MM.1S (cell line): Measurements from ENCODE around the gene ANKS1B.

Source experiments
- DNase-seq: peaks from one replicate; pipeline ENCODE4 v3.0.0-alpha.2; 2015
- H2AFZ ChIP-seq: fragments of 300-600 bp; sonication (generic); 2 replicates; pipeline ENCODE4 v1.6.0; 2016; ENCODE audit warnings: antibody characterized with exemption, low read length
- H3F3A ChIP-seq: fragments of 300-600 bp; sonication (generic); 2 replicates; pipeline ENCODE4 v1.6.1; 2016; ENCODE audit warnings: mild to moderate bottlenecking, antibody characterized with exemption, low read length, moderate library complexity, mixed read lengths; ENCODE audit not compliant: insufficient read depth
- H3K27ac ChIP-seq: fragments of 300-600 bp; sonication (generic); 2 replicates; pipeline ENCODE4 v1.5.1; 2016; ENCODE audit warnings: mild to moderate bottlenecking, low read length
- H3K27me3 ChIP-seq: fragments of 300-600 bp; sonication (generic); replicated peaks from 2 replicates; pipeline ENCODE4 v1.6.0; 2016; ENCODE audit warnings: low read length; ENCODE audit not compliant: insufficient read depth
- H3K36me3 ChIP-seq: fragments of 300-600 bp; sonication (generic); replicated peaks from 2 replicates; pipeline ENCODE4 v1.6.1; 2016; ENCODE audit warnings: mild to moderate bottlenecking, low read length, mixed read lengths; ENCODE audit not compliant: insufficient read depth
- H3K4me1 ChIP-seq: fragments of 300-600 bp; sonication (generic); 2 replicates; pipeline ENCODE4 v1.6.1; 2016; ENCODE audit warnings: low read length, mixed read lengths
- H3K4me2 ChIP-seq: fragments of 300-600 bp; sonication (generic); 2 replicates; pipeline ENCODE4 v1.6.0; 2016; ENCODE audit warnings: low read depth, low read length
- H3K4me3 ChIP-seq: fragments of 300-600 bp; sonication (generic); 2 replicates; pipeline ENCODE4 v1.5.1; 2016; ENCODE audit warnings: low read length, mixed read lengths
- H3K79me2 ChIP-seq: fragments of 300-600 bp; sonication (generic); 2 replicates; pipeline ENCODE4 v1.6.1; 2016; ENCODE audit warnings: mixed run types, low read length, mixed read lengths
- H3K9ac ChIP-seq: fragments of 300-600 bp; sonication (generic); 2 replicates; pipeline ENCODE4 v1.6.1; 2016; ENCODE audit warnings: low read length, mixed read lengths
- H3K9me2 ChIP-seq: fragments of 300-600 bp; sonication (generic); replicated peaks from 2 replicates; pipeline ENCODE4 v1.6.1; 2016; ENCODE audit warnings: mild to moderate bottlenecking, low read length, mixed read lengths; ENCODE audit not compliant: insufficient read depth
- H3K9me3 ChIP-seq: fragments of 300-600 bp; sonication (generic); replicated peaks from 2 replicates; pipeline ENCODE4 v1.6.1; 2016; ENCODE audit warnings: mild to moderate bottlenecking, low read length, mixed read lengths; ENCODE audit not compliant: insufficient read depth
- H4K20me1 ChIP-seq: fragments of 300-600 bp; sonication (generic); 2 replicates; pipeline ENCODE4 v1.6.1; 2016; ENCODE audit warnings: mild to moderate bottlenecking, low read length, moderate library complexity, mixed read lengths; ENCODE audit not compliant: insufficient read depth
- CTCF ChIP-seq: fragments of 300-600 bp; sonication (generic); IDR thresholded peaks from 2 replicates; pipeline ENCODE4 v1.5.1; 2016; ENCODE audit warnings: antibody characterized with exemption, low read length, mixed read lengths
- EZH2 ChIP-seq: fragments of 300-600 bp; sonication (generic); optimal IDR thresholded peaks from 2 replicates; pipeline ENCODE3; 2017; ENCODE audit warnings: low read depth, mild to moderate bottlenecking, antibody characterized with exemption, low read length, mixed read lengths
- EZH2phosphoT487 ChIP-seq: fragments of 300-600 bp; sonication (generic); IDR thresholded peaks from 2 replicates; pipeline ENCODE4 v1.6.1; 2018; ENCODE audit warnings: antibody characterized with exemption, low read length

Gene ANKS1B

GRCh38 chr12:99910342-99910741 is 74.4 kb downstream of the ANKS1B start:
- 0 out of 2 replicates have a peak, but pooled peaks cover 4% of the 10 kb centered on the region for H3K4me1 ChIP-seq
- H2AFZ ChIP-seq, result no peak overlapping the region
- no peak overlapping the region for H3K4me3 ChIP-seq
- H3K9me2 ChIP-seq, result no peaks in the 10 kb centered on the region
- H3K27me3 ChIP-seq, result no peaks in the 10 kb centered on the region
- no peaks in the 10 kb centered on the region for H3F3A ChIP-seq
- no peak overlapping the region for H3K4me2 ChIP-seq
- DNase-seq, result peak; percentile 23
- H3K79me2 ChIP-seq, result no peaks in the 10 kb centered on the region
- no peaks in the 10 kb centered on the region for H3K36me3 ChIP-seq
- no peak overlapping the region for H3K9ac ChIP-seq
- no peaks in the 10 kb centered on the region for H3K9me3 ChIP-seq
- TF ChIP-seq EZH2, result no peak
- no peak overlapping the region for H3K27ac ChIP-seq
- H4K20me1 ChIP-seq, result no peaks in the 10 kb centered on the region

GRCh38 chr12:99906786-99907579 is 77.8 kb downstream of the ANKS1B start:
- no peak for DNase-seq
- Histone ChIP-seq H3K9ac (no peak overlapping the region), H3K4me1 (0 out of 2 replicates have a peak, but pooled peaks cover 4% of the 10 kb centered on the region), H3K27me3 (no peaks in the 10 kb centered on the region), H3K4me3 (no peak overlapping the region), H3F3A (no peaks in the 10 kb centered on the region), H2AFZ (no peak overlapping the region), H4K20me1 (no peaks in the 10 kb centered on the region), H3K36me3 (no peaks in the 10 kb centered on the region), H3K79me2 (no peaks in the 10 kb centered on the region), H3K9me3 (no peaks in the 10 kb centered on the region), H3K27ac (no peak overlapping the region), H3K9me2 (no peaks in the 10 kb centered on the region), H3K4me2 (no peak overlapping the region)
- no peak for TF ChIP-seq EZH2
- no peak for TF ChIP-seq CTCF
- TF ChIP-seq EZH2phosphoT487, result no peak

- Histone ChIP-seq H3K9me2 (no peaks in the 10 kb centered on the region), H3F3A (no peaks in the 10 kb centered on the region), H4K20me1 (no peaks in the 10 kb centered on the region), H3K9ac (no peak overlapping the region), H3K4me2 (no peak overlapping the region), H3K27me3 (no peaks in the 10 kb centered on the region), H3K9me3 (no peaks in the 10 kb centered on the region), H3K36me3 (no peaks in the 10 kb centered on the region), H2AFZ (no peak overlapping the region), H3K4me1 (no peaks in the 10 kb centered on the region), H3K79me2 (no peaks in the 10 kb centered on the region), H3K4me3 (no peak overlapping the region), H3K27ac (no peak overlapping the region)
- no peak for TF ChIP-seq CTCF
- no peak for TF ChIP-seq EZH2
- TF ChIP-seq EZH2phosphoT487, result no peak
- DNase-seq, result no peak
These were observed 83.6 kb downstream of the ANKS1B start for GRCh38 chr12:99901181-99901580.

- Histone ChIP-seq H3K27me3 (no peaks in the 10 kb centered on the region), H3K9me3 (no peaks in the 10 kb centered on the region), H3K36me3 (no peaks in the 10 kb centered on the region), H3F3A (no peaks in the 10 kb centered on the region), H4K20me1 (no peaks in the 10 kb centered on the region), H3K4me1 (no peaks in the 10 kb centered on the region), H3K9me2 (no peaks in the 10 kb centered on the region), H3K79me2 (no peaks in the 10 kb centered on the region), H3K27ac (no peak overlapping the region), H3K4me2 (no peak overlapping the region), H2AFZ (no peak overlapping the region), H3K4me3 (no peak overlapping the region), H3K9ac (no peak overlapping the region)
- no peak for TF ChIP-seq EZH2
- TF ChIP-seq EZH2phosphoT487, result no peak
- TF ChIP-seq CTCF, result no peak
- DNase-seq, result no peak
These were observed 86.1 kb downstream of the ANKS1B start for GRCh38 chr12:99898645-99899044.
